Cardiac septum (tissue), 1 donor: ENCODE data around the gene ENDOV. TPM values are rescaled to one million over a fixed set of nuclear protein-coding genes. Genes with fewer than 3 reads are reported as not detected.
"Not testable (repeated sequence)": the region's sequence is repeated elsewhere in the genome, so short reads cannot be mapped to it uniquely, and the experiment has no call there.

Source experiments
- DNase-seq: peaks from one replicate; pipeline ENCODE4 v3.0.0-alpha.2; 2020; ENCODE audit warnings: low spot score
- intact Hi-C: fragments of 100-400 bp; cut with DNase I; formaldehyde crosslinking; loops from one replicate; pipeline ENCODE4 v1.14.0; 2022
- total RNA-seq: library from RNA; stranded (reverse); fragmentation: NEBNext Ultra II Directional; extraction: Animal tissue kit (Norgen Biotek cat#: 25700); gene quantifications from one replicate; pipeline ENCODE4 v1.2.1, GENCODE V29; 2021
- donor health status: DM: no; HTN: no; CAD: no.

ENDOV gene
- total RNA-seq, 1 donor from 2014 or later: 12.8 TPM

DNA sequence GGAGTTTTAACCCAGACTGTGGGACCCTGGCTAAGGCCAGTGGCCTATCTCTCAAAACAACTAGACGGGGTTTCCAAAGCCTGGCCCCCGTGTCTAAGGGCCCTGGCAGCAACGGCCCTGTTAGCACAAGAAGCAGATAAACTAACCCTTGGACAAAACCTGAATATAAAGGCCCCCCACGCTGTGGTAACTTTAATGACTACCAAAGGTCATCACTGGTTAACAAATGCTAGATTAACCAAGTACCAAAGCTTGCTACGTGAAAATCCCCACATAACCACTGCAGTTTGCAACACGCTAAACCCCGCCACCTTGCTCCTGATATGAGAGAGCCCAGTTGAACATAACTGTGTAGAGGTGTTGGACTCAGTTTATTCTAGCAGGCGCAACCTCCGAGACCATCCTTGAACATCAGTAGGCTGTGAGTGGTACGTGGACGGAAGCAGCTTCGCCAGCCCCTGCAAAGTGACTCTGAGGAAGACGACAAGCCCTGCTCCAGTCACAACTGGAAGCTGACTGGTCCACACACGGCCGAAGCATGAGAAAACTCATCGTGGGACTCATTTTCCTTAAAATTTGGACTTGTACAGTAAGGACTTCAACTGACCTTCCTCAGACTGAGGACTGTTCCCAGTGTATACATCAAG lies 4.4 kb upstream of the ENDOV start:
- DNase-seq, intact Hi-C loops: not testable (repeated sequence)

GRCh38 chr17:80413771-80414507 lies 1.0 kb upstream of the ENDOV start:
- intact Hi-C loops: no loop called here
- no peak for DNase-seq

- intact Hi-C loops: no loop called here
- no peak for DNase-seq
Measured at GRCh38 chr17:80414508-80414802, 512 bp upstream of the ENDOV start.

DNA sequence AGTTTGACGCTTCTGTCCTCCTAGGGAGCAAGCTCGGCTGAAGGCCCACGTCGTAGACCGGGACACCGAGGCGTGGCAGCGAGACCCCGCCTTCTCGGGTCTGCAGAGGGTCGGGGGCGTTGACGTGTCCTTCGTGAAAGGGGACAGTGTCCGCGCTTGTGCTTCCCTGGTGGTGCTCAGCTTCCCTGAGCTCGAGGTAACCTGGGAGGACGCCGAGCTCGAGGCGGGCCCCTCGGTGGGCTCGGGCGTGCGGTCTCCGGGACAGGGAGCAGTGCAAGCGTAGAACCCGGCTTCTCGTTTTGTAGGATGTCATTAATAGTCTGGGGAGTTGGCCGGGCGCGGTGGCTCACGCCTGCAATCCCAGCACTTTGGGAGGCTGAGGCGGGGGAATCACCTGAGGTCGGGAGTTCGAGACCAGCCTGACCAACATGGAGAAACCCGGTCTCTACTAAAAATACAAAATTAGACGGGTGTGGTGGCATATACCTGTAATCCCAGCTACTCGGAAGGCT lies 715 bp downstream of the ENDOV start:
- no peak for DNase-seq
- intact Hi-C loops: loop anchor here (1.0 kb wide), 1 partner anchor 39 kb away; no protein-coding TSS in a partner anchor

DNA sequence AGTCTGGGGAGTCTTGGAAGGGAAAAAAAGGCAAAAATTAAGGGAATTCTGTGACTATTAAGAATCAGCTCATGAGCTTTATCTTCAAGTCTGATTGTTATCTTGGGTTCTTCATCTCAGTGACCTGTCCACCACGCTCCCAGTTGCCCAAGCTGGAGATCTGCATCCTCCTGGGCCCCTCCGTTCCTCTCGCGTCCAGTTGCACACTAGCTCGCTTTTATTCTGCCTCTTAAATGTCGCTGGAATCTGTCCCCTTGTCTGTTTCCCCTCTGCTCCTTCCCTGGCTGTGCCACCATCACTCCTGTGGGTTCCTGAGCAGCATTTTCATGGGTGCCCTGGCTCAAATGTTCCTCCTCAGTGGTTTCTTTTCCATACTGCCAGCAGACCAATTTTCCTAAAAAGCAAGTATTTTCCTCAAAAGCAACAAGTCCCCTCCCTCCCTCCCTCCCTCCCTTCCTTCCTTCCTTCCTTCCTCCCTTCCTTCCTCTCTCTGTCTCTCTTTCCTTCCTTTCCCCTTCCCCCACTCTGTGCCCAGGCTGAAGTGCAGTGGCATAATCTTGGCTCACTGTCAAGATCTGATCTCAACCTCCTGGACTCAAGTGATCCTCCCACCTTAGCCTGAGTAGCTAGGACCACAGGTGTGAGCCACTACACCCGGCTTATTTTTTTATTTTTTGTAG lies 1.4 kb downstream of the ENDOV start:
- no peak for DNase-seq
- intact Hi-C loops: no loop called here

- intact Hi-C loops: no loop called here
- no peak for DNase-seq
Measured at GRCh38 chr17:80416940-80417293, 1.9 kb downstream of the ENDOV start.

- intact Hi-C loops: no loop called here
- no peak for DNase-seq
Measured at GRCh38 chr17:80418589-80418988, 3.6 kb downstream of the ENDOV start.

- intact Hi-C loops: no loop called here
- no peak for DNase-seq
Measured at GRCh38 chr17:80419255-80419654, 4.3 kb downstream of the ENDOV start.

GRCh38 chr17:80421381-80422090 lies 6.6 kb downstream of the ENDOV start:
- intact Hi-C loops: no loop called here
- no peak for DNase-seq

- intact Hi-C loops: no loop called here
- no peak for DNase-seq
Measured at GRCh38 chr17:80422276-80422675, 7.3 kb downstream of the ENDOV start.

- no peak for DNase-seq
- intact Hi-C loops: no loop called here
Measured at GRCh38 chr17:80422981-80423380, 8.0 kb downstream of the ENDOV start.

DNA sequence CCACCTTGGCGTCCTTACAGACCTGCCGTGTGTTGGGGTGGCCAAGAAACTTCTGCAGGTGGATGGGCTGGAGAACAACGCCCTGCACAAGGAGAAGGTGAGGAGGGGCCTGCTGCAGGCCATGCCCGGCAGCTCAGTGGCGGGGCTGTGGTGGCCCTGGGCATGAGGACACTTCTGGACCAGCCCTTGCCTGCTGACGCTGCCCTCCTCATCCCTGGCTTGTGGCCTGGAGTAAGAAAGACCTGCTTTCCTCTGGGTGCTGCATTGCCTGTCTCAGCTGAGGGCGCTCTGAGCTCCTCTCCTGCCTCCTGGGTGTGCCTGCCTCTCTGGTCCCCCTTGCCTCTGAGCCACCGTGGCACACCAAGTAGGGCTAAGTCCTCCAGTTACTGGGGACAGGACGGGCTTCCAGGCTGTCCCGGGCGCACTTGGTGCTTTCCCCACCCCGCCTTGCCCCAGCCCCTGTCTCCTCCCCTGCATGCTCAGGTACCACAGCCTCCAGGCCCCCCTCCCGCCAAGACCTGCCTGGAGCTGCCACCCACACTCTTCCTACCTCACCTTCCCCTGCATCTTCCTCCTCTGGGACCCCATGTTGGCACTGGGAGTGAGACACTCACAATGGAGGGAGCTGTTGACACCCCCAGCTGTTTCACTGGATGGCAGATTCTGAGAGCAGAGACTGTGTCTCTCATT lies 8.7 kb downstream of the ENDOV start:
- intact Hi-C loops: no loop called here
- DNase-seq: no peak

DNA sequence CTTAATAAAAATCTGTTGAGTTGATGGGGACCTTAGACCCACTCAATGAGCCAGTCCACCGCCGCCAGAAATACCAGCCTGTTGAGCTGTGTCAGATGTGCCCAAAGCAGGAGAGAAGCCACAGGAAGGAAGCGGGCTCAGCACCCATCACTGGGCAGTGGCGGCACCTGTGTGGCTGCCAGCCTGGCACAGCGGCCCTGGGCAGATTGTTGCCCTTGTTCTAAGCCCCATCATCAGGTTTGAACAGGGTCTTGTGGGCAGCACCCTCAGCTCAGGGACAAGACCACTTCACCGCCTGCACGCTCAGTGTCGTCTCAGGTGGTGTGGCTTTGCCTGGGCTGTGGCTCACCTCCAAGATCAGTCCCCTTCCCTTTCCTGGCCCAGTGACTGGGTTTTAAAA lies 9.3 kb downstream of the ENDOV start:
- DNase-seq: no peak
- intact Hi-C loops: no loop called here

DNA sequence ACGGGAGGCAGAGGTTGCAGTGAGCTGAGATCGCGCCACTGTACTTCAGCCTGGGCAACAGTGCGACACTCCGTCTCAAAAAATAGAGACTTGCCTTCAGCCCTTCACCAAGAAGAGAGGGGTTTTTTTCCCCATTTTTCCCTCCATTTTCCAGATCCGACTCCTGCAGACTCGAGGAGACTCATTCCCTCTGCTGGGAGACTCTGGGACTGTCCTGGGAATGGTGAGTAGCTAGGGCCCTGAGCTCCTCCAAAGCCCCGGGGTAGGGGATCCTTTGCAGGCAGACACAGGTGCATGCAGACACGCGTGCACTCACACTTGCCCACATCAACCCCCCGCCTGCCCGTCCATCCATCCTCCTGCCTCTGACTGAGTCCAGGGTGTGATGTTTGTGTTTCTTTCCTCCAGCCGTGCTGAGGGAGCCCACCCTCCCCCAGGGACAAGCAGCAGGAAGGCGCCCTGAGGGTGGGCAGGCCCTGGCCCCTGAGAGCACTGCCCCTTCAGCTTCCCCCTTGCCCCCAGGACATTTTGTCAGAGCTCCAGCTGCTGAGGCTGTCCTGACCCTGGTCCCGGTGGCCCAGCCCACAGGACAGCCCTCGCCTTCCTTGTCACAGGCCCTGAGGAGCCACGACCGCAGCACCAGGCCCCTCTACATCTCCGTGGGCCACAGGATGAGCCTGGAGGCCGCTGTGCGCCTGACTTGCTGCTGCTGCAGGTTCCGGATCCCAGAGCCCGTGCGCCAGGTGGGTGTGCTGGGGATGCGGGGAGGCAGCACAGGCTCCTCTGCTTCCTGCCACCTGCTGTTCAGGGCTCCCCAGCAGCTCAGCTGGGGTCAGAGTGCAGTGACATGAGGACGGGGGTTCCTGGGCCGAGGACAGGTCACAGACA lies 10.2 kb downstream of the ENDOV start:
- intact Hi-C loops: loop anchor here (5.0 kb wide), 1 partner anchor 152 kb away; no protein-coding TSS in a partner anchor
- no peak for DNase-seq

- DNase-seq: no peak
- intact Hi-C loops: loop anchor here (2.0 to 5.0 kb wide), 2 partner anchors 151 to 555 kb away; no protein-coding TSS in a partner anchor
Measured at GRCh38 chr17:80425835-80426426, 11.0 kb downstream of the ENDOV start.

DNA sequence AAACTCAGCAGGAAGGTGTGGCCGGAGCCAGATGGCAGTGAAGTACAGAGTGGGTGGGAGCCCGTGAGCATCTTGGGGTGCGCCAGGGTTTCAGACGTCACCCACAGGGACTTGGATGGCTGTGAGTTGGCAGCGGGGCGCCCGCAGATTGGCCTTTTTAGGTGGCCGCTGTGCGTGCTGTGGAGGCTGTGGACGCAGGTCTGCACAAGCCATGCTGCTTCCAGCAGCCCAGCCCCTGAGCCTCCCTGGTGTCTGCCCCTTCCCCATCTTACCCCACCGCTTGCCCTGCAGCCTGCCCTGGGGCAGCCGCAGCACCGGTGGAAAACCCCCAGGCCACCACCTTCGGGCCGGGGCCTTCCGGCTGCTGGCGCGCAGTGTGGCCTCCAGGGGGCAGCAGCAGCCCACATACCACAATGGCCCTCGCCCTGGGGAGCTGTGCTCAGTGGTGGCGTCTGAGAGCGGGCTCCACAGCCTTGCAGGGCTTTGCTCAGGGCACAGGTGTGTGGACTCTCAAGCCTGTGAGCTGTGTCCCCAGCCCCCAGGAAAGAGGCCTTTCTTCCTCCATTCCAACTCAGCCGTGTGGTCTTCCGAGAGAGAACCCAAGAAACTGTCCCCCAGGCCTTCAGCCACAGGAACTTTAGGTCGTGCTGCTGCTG lies 11.8 kb downstream of the ENDOV start:
- DNase-seq: peak; percentile 88
- intact Hi-C loops: loop anchor here (2.0 to 5.0 kb wide), 2 partner anchors 151 to 554 kb away; no protein-coding TSS in a partner anchor
